Suprapubic skin (tissue), 4 donors: ENCODE measurements around the gene PCK2. TPM values are rescaled to one million over a fixed set of nuclear protein-coding genes. Genes with fewer than 3 reads are reported as not detected.

ENCODE experiments used
- DNase-seq, 2 donors: peaks; one replicate each; pipeline ENCODE4 v3.0.0-alpha.2; 2019; ENCODE audit warnings: low spot score in 2 of 2
- H3K27ac ChIP-seq: fragments of 200-600 bp; sonication (generic); one replicate; pipeline ENCODE4 v1.5.1; 2019
- H3K27me3 ChIP-seq: fragments of 200-600 bp; sonication (generic); one replicate; pipeline ENCODE4 v1.5.1; 2019
- H3K36me3 ChIP-seq: fragments of 200-600 bp; sonication (generic); one replicate; pipeline ENCODE4 v1.5.1; 2019
- H3K4me1 ChIP-seq: fragments of 200-600 bp; sonication (generic); one replicate; pipeline ENCODE4 v1.5.1; 2019
- H3K4me3 ChIP-seq: fragments of 200-600 bp; sonication (generic); one replicate; pipeline ENCODE4 v1.5.1; 2019; ENCODE audit warnings: mild to moderate bottlenecking
- H3K9me3 ChIP-seq: fragments of 200-600 bp; sonication (generic); one replicate; pipeline ENCODE4 v1.5.1; 2019
- EP300 ChIP-seq: sonication (generic); formaldehyde crosslinking; IDR thresholded peaks from one replicate; pipeline ENCODE4 v1.6.1; 2017; ENCODE audit warnings: antibody characterized with exemption
- POLR2A ChIP-seq, 2 donors: fragments of 450-650 bp; IDR thresholded peaks; one replicate each; pipeline ENCODE4 v1.6.1; 2017; ENCODE audit warnings: antibody characterized with exemption in 2 of 2, mild to moderate bottlenecking in 2 of 2, moderate library complexity in 2 of 2
- POLR2AphosphoS5 ChIP-seq, 3 donors: sonication (generic); formaldehyde crosslinking; IDR thresholded peaks; one replicate each; pipeline ENCODE4 v1.6.1; 2017; ENCODE audit warnings: antibody characterized with exemption in 3 of 3
- WGBS: methylation state at CpG from one replicate; pipeline ENCODE4 v1.1.5; 2018; 5-methylcytosine and 5-hydroxymethylcytosine counted together
- total RNA-seq, 4 donors: library from RNA; depleted of rRNA; stranded (reverse); fragments of >200 nt; gene quantifications; one replicate each; pipeline ENCODE4 v1.1.0, GENCODE V29; 2016
- TF ChIP-seq, protein P1 (sequence below), 2 donors: fragments of 200-600 bp in 1 of 2; fragments of 450-650 bp in 1 of 2; sonication (generic) in 1 of 2; IDR thresholded peaks; one replicate each; pipeline ENCODE4 v1.5.1; 2016 to 2019; ENCODE audit warnings: antibody characterized with exemption in 2 of 2, mild to moderate bottlenecking in 1 of 2, moderate library complexity in 1 of 2

Gene PCK2
- total RNA-seq, 4 donors from 2014 or later = 9.2 to 25.1 (median 14.4) TPM

DNA sequence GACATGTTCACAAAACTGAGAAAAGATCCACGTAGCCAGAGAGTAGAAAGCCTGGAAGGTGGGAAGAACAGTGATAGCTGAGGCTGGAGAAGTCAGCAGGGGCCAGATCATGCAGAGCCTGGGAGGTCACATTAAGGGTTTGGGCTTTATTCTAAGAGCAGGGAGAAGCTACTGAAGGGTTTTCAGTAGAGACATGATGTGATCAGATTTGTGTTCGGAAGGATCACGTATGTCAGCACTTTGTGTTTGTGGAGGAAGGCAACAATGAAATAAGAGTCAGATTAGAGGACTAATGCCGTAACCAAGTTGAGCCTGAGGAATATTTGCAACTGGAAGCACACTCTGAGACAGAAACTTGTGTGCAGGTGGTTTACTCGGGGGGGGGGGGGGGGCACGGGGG lies 4.2 kb upstream of the PCK2 start:
- H3K4me3 ChIP-seq = no peak overlapping the region
- H3K4me1 ChIP-seq = peaks cover 25% of the 10 kb centered on the region
- no peak for DNase-seq
- WGBS = 89% methylated on average over 6 of the region's 6 CpGs
- H3K27ac ChIP-seq = no peak overlapping the region
- no peaks in the 10 kb centered on the region for H3K36me3 ChIP-seq
- no peaks in the 10 kb centered on the region for H3K9me3 ChIP-seq
- no peaks in the 10 kb centered on the region for H3K27me3 ChIP-seq
- TF ChIP-seq POLR2A (IDR thresholded peaks at IDR 0.05) (no peak), EP300 (no peak), POLR2AphosphoS5 (IDR thresholded peaks at IDR 0.05) (no peak)
- TF ChIP-seq, protein P1, sequence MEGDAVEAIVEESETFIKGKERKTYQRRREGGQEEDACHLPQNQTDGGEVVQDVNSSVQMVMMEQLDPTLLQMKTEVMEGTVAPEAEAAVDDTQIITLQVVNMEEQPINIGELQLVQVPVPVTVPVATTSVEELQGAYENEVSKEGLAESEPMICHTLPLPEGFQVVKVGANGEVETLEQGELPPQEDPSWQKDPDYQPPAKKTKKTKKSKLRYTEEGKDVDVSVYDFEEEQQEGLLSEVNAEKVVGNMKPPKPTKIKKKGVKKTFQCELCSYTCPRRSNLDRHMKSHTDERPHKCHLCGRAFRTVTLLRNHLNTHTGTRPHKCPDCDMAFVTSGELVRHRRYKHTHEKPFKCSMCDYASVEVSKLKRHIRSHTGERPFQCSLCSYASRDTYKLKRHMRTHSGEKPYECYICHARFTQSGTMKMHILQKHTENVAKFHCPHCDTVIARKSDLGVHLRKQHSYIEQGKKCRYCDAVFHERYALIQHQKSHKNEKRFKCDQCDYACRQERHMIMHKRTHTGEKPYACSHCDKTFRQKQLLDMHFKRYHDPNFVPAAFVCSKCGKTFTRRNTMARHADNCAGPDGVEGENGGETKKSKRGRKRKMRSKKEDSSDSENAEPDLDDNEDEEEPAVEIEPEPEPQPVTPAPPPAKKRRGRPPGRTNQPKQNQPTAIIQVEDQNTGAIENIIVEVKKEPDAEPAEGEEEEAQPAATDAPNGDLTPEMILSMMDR (IDR thresholded peaks at IDR 0.05) = no peak

DNA sequence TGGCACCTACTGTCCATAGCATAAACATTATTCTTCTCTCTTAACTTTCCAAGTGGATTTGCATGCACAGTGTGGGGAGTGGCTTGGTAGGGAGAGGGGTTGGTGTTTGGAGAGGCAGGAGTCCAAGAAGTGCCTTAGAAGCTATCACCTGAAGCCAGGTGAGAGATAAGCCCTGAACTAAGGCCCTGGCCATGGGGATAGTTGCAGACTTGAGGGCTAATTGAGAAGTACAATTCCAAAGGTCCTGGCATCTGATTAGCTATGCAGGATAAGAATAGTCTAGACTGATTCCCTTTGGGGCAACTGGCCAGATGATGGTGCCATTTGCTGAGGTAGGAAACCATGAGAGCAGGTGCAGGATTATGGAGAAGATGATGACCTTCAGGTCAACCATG lies 2.0 kb upstream of the PCK2 start:
- Histone ChIP-seq H3K27me3 (no peaks in the 10 kb centered on the region), H3K4me1 (peaks cover 35% of the 10 kb centered on the region), H3K27ac (no peak overlapping the region), H3K9me3 (no peaks in the 10 kb centered on the region), H3K36me3 (no peaks in the 10 kb centered on the region), H3K4me3 (no peak overlapping the region)
- no peak for DNase-seq
- TF ChIP-seq, protein P1 (IDR thresholded peaks at IDR 0.05) = no peak
- no peak for TF ChIP-seq POLR2AphosphoS5 (IDR thresholded peaks at IDR 0.05)
- TF ChIP-seq POLR2A (IDR thresholded peaks at IDR 0.05) = no peak
- no peak for TF ChIP-seq EP300

DNA sequence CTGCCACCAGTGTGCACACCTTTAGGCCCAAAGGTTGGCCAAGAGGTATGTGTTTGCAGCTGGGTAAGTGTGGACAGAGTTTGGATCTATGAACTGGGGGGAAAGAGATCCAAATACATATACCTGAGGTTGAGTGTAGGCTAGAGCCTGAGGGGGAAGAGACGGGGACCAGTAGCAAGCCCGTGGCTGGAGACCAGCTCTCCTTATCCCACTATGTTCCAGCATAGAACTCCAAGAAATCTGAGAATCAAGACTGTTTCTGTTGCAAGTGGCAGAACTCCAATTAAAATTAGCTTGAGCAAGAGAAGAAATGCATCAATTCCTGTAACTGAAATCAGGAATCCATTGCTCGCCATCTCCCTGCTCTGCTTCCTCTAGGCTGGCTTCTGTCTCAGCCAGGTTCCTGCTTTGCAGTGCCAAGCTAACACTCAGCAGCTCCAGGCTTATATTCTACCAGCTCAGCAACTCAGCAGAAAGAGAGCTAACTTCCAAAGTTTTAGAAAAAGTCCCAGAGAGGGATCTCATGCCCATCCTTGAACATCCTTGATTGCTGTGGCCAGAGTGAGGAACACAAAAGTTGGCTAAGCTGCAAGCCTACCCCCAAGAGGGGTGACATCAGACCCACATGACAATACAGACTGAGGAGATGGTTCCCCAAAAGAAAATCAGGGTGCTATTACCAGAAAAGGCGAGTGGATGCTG lies 1.5 kb upstream of the PCK2 start:
- H3K27me3 ChIP-seq = no peaks in the 10 kb centered on the region
- H3K4me3 ChIP-seq = no peak overlapping the region
- peaks cover 35% of the 10 kb centered on the region for H3K4me1 ChIP-seq
- no peak for TF ChIP-seq EP300
- H3K36me3 ChIP-seq = no peaks in the 10 kb centered on the region
- H3K27ac ChIP-seq = peak overlapping the region; percentile 94
- no peak for DNase-seq
- no peaks in the 10 kb centered on the region for H3K9me3 ChIP-seq
- 81% methylated on average over 4 of the region's 4 CpGs for WGBS

DNA sequence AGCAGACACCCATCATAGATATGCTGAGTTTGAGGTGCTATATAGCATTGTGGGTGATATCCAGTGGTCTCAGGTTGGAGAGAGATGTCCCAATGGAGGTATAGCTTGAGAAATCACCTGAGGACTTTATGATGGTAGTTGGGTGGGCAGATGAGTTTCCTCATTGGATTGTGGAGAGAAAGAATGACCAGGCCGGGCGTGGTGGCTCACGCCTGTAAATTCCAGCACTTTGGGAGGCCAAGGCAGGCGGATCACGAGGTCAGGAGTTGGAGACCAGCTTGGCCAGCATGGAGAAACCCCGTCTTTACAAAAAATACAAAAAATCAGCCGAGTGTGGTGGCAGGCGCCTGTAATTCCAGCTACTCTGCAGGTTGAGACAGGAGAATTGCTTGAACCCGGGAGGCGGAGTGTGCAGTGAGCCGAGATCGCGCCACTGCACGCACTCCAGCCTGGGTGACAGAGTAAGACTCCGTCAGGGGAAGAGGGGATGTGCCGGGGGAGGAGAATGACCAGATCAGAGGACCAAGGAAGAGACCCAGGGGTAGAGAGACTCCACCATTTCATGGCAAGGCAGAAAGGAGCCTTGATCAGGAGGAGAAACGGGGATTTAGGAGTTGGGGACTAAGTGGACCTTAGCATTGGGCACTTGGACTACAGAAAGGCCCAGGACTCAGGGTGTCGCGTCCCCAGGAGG lies 757 bp upstream of the PCK2 start:
- Histone ChIP-seq H3K36me3 (peaks cover 5% of the 10 kb centered on the region), H3K27ac (peak overlapping the region; percentile 94), H3K9me3 (no peaks in the 10 kb centered on the region), H3K4me3 (peak overlapping the region; percentile 97), H3K4me1 (peaks cover 35% of the 10 kb centered on the region), H3K27me3 (no peaks in the 10 kb centered on the region)
- WGBS = 59% methylated on average over 18 of the region's 19 CpGs
- no peak for TF ChIP-seq POLR2A (IDR thresholded peaks at IDR 0.05)
- TF ChIP-seq EP300 = no peak
- TF ChIP-seq, protein P1 (IDR thresholded peaks at IDR 0.05) = no peak
- no peak for TF ChIP-seq POLR2AphosphoS5 (IDR thresholded peaks at IDR 0.05)
- no peak for DNase-seq

DNA sequence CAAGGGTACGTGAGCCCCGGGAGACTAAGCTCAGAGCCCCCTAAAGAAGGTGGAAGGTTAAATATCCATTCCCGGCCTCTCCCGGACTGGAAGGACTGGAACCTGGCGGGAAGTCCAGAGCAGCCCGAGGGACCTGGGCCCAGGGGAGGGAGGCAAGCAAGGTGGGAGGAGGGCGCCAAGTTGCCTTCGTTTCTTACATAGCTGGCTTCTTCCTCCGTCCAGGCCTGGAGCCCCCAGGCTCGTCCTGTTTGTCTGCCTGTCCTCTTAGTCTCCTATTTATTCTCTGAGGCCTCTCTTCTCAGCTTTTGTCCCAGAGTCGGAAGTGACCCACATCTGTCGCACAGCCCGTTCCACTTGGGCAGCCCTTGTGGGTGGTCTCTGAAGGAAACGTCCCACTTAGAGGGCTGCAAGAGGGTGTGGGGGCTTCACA lies 745 bp downstream of the PCK2 start:
- Histone ChIP-seq H3K27me3 (no peaks in the 10 kb centered on the region), H3K36me3 (peaks cover 19% of the 10 kb centered on the region), H3K4me1 (peaks cover 35% of the 10 kb centered on the region), H3K9me3 (no peaks in the 10 kb centered on the region), H3K4me3 (peak overlapping the region; percentile 97), H3K27ac (peak overlapping the region; percentile 94)
- DNase-seq = no peak
- TF ChIP-seq, protein P1 (IDR thresholded peaks at IDR 0.05) = no peak
- TF ChIP-seq EP300 (no peak), POLR2AphosphoS5 (IDR thresholded peaks at IDR 0.05) (no peak), POLR2A (IDR thresholded peaks at IDR 0.05) (no peak)
- WGBS = 9% methylated on average over 14 of the region's 14 CpGs
